CD4-positive, alpha-beta T cell treated with Interleukin-4 for 1 hour (primary cell): Measurements from ENCODE around the gene E2F7.
"Not testable (repeated sequence)": the region's sequence is repeated elsewhere in the genome, so short reads cannot be mapped to it uniquely, and the experiment has no call there.

Experiments
- DNase-seq, 2 donors: peaks; one replicate each; pipeline ENCODE4 v3.0.0-alpha.2; 2020 to 2022

The E2F7 gene, protein sequence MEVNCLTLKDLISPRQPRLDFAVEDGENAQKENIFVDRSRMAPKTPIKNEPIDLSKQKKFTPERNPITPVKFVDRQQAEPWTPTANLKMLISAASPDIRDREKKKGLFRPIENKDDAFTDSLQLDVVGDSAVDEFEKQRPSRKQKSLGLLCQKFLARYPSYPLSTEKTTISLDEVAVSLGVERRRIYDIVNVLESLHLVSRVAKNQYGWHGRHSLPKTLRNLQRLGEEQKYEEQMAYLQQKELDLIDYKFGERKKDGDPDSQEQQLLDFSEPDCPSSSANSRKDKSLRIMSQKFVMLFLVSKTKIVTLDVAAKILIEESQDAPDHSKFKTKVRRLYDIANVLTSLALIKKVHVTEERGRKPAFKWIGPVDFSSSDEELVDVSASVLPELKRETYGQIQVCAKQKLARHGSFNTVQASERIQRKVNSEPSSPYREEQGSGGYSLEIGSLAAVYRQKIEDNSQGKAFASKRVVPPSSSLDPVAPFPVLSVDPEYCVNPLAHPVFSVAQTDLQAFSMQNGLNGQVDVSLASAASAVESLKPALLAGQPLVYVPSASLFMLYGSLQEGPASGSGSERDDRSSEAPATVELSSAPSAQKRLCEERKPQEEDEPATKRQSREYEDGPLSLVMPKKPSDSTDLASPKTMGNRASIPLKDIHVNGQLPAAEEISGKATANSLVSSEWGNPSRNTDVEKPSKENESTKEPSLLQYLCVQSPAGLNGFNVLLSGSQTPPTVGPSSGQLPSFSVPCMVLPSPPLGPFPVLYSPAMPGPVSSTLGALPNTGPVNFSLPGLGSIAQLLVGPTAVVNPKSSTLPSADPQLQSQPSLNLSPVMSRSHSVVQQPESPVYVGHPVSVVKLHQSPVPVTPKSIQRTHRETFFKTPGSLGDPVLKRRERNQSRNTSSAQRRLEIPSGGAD

DNA sequence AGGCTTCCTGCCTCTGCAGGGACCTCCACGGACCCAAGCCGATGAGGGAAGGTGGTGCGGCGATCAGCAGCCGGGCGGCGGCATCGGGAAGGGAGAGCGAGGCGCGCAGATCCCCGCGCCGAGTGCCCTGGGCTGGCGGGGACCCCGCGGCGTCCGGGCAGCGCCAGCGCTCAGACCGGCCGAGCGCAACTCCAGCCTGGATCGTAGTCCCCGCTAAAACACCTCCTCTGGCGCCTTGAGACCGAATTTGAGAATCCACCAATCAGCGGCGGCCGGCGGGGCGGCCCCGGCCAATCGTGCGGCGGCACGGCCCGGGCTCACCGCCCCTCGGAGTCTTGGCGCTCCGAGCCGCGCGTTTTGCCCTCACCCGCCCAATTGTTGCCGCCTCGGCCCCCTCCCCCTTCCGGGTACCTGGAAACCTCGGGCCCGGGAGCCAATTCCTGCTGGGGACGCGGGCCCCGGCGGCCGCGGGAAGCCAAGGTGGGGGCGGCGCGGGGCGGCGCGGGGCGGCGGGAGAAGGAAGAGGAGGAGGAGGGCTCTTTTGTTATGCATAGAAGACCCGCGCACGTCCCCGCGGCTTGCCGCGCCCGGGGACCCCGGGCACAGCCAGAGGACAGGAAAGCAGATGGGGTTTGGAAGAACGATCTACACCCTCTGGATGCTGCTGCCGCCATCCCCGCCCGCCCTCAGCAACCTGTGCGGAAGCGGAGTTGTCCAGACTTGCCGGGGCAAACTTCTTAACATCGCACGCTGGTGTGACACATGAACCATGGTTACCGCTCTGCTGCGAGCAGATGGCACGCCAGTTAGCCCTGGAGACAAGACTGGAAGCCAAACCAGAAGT is at the start of gene E2F7:
Gene E2F7 (minus strand): TSS at position 209 of the 844 bp plus-strand sequence. CDS start 934 bp downstream, outside the sequence.
- DNase-seq, result peak; percentile 85 to 88

DNA sequence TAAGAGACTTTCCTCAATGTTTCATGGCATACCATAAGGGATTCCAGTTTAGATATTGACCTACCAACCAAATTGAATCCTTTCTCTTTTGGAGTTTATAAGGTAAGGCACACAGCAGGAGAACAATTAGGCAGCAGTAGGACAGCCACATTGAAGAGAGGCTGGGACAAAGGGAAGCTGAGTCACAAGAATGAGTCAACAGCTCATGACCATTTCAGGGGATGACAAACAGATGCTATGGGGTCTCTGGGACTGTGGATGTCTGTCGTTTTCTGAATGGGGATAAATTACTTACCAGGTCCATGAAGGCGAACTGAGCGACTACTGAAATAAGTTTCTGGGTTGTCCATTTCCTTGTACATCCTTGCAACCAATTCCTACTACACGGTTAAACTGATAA is 48.6 kb upstream of the E2F7 start:
- no peak for DNase-seq

DNA sequence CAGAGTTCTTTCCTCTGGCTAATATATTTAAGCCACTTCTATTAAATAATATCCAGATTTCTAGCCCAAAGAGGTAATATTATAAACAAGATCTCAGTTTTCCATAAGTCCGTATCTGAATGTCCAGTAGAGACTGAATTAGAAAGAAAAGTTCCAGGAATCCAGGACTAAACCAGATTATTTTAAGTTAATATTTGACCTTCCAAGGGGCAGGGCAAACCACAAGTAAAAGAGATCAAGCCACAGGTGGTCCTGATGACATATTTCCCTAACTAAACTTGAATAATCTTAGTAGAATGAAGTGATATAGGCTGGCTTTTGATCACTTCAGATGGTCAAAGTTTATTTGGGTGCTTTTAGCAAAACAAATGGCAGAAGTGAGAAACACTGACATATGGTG is 43.3 kb upstream of the E2F7 start:
- DNase-seq, result no peak

GRCh38 chr12:77107121-77107520 is 41.8 kb upstream of the E2F7 start:
- DNase-seq, result no peak

- no peak for DNase-seq
Measured at GRCh38 chr12:77104792-77105191, 39.4 kb upstream of the E2F7 start.

DNA sequence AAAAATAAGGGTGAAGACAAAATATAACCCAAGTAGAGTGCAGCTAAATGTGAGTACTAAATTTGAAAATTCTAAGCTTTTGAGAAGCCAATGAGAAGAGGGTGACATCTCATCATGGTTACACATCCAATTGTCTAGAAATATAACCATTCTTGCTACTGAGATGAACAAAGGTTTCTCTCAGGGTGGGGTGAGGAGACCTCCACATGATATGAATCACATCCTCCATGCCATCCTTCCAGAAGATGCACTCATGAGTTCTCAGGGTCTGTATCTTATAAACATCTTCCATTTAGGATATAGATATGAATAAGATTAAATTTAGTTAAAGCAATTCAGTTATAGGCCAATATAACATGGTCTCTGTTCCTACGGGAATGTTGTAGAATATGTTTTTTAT is 38.9 kb upstream of the E2F7 start:
- DNase-seq, result no peak

DNA sequence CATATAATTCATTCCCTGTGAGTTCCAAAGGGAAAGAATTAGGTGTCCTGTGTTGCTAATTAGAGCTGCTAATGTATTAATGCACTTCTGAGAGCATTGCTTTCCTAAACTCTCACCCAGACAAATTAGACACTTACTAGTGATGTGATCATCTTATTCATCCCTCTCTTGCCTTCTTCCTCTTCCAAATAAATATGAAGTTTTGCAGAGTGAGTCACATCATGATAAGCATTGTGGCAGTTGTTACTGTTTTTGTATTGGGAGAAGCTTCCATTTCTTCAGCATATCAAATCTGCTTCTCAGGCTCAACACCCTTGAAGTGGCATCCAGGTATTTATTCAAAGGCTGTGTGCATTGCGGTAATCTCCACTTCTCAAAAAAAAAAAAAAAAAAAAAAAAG is 37.3 kb upstream of the E2F7 start:
- no peak for DNase-seq

DNA sequence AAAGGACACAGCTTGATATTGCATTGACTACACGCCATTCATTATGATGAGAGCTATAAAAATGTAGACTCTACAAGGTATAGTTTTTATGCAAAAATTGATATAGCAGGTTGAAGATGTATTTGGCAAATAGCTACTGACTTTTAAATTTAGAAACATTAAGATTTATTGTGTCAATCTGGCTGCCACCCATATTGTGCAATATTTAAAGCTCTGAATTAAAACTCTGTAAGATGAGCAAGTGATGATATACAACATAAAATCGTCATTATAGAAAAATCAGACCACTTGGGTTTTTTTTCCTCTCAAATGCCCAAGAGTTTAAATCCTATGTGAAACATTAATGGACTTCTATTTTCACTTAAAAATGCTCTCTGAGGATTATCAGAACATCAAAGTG is 36.8 kb upstream of the E2F7 start:
- no peak for DNase-seq

- DNase-seq, result no peak
Measured at GRCh38 chr12:77099799-77100198, 34.4 kb upstream of the E2F7 start.

GRCh38 chr12:77097846-77098245 is 32.5 kb upstream of the E2F7 start:
- no peak for DNase-seq

- DNase-seq, result not testable (repeated sequence)
Measured at GRCh38 chr12:77092227-77092626, 26.9 kb upstream of the E2F7 start.

- DNase-seq, result no peak
Measured at GRCh38 chr12:77089686-77090220, 24.4 kb upstream of the E2F7 start.

- DNase-seq, result no peak
Measured at GRCh38 chr12:77087427-77087826, 22.1 kb upstream of the E2F7 start.

GRCh38 chr12:77082021-77082420 is 16.7 kb upstream of the E2F7 start:
- DNase-seq, result no peak

- no peak for DNase-seq
Measured at GRCh38 chr12:77079631-77080030, 14.3 kb upstream of the E2F7 start.

GRCh38 chr12:77078231-77078630 is 12.9 kb upstream of the E2F7 start:
- DNase-seq, result no peak

- no peak for DNase-seq
Measured at GRCh38 chr12:77076886-77077285, 11.5 kb upstream of the E2F7 start.

DNA sequence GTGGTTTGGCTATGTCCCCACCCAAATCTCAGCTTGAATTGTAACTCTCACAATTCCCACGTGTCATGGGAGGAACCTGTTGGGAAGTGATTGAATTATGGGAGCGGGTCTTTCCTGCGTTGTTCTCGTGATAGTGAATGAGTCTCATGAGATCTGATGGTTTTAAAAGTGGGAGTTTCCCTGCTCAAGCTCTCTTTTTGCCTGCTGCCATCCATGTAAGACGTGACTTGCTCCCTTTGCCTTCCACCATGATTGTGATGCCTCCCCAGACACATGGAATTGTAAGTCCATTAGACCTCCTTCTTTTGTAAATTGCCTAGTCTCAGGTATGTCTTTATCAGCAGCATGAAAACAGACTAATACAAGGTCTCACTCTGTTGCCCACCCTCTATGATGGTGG is 8.5 kb upstream of the E2F7 start:
- not testable (repeated sequence) for DNase-seq

GRCh38 chr12:77072833-77073495 is 7.6 kb upstream of the E2F7 start:
- DNase-seq, result no peak

DNA sequence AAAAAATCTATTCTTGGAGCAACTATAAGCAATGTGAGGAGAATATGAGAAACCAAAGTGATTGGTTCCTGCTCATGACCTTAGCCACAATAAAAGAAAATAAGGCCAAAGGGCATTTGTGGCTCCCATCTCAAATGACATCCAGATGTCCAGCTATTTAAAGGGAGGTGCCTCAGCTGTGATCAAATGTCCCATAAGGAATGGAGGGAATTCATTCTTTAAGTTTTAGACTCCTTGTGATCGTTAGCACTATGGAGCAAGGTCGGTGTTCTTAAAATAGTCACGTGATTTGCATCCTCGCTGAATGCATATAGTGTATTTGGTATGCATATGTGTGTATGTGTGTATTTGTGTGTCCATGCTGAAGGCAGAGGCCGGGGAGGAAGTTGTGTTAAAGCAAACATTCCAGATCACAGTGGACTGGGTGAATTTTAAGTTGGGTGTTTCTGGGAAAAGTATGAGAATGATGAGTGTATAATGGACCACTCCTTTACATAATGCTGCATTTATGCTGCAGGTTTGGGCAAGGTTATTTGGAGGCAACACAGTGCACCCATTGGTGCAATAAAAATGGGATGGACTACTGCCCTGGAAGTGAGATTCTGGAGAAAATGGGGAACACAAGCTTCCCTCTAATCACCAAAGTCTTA is 5.6 kb upstream of the E2F7 start:
- DNase-seq, result no peak

DNA sequence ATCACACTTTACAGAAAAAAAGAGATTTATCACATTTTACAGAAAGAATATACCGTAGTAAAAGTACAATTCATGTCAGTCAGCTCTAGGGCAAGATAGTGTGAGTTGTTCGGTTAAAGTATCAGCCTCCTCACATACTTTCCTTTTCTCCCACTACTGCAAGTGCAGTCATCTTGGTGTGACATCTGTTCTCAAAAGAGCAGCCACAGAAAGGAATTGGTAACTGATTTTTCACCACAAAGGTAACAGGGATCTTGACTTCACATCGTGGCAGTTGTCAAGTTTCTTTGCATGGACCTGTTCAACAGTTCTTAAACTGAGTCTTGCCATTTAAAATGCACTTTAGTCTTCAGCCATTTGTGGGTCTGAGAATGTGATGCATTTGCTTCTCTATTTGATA is 5.0 kb upstream of the E2F7 start:
- DNase-seq, result no peak
